DND-41 (cell line): Measurements from ENCODE around the gene GK.

Source experiments
- EZH2 ChIP-seq: IDR thresholded peaks from 3 replicates; pipeline ENCODE4 v1.6.1; 2012; ENCODE audit warnings: borderline replicate concordance, low read depth, mild to moderate bottlenecking, moderate library complexity, low read length, inconsistent platforms; ENCODE audit not compliant: severe bottlenecking
- TF ChIP-seq, protein P1 (sequence below): IDR thresholded peaks from 2 replicates; pipeline ENCODE4 v1.5.1; 2012; ENCODE audit warnings: borderline replicate concordance, low read length, moderate library complexity, mild to moderate bottlenecking; ENCODE audit not compliant: poor library complexity, severe bottlenecking; ENCODE audit errors: extremely low read depth

DNA sequence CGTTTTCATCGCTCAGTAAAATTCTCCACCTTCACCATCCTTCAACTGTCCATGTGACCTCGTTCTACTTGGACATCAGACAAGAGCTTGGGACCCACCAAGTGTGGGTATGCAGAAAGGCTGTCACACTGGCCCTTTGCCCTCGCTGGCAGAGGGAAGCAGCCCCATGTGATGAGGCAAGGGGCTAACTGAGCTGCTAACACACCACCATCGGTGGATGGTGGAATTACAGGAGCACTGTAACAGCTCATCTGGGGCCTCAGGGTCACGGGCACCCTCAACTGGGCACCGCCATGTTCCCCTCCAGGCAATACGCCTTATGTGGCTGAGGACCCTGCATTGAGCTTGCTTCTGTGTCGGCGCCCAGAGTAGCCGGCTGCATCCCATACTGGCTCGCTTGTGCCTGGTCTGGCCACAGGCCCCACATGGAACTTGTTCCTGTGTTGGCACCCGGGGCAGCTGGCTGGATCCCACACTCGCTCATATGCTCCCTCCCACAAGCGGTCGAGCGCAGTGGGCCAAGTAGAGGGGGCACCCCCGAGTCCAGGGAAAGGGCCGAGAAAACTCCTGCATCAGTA is 126.3 kb downstream of the GK start:
- TF ChIP-seq, protein P1, sequence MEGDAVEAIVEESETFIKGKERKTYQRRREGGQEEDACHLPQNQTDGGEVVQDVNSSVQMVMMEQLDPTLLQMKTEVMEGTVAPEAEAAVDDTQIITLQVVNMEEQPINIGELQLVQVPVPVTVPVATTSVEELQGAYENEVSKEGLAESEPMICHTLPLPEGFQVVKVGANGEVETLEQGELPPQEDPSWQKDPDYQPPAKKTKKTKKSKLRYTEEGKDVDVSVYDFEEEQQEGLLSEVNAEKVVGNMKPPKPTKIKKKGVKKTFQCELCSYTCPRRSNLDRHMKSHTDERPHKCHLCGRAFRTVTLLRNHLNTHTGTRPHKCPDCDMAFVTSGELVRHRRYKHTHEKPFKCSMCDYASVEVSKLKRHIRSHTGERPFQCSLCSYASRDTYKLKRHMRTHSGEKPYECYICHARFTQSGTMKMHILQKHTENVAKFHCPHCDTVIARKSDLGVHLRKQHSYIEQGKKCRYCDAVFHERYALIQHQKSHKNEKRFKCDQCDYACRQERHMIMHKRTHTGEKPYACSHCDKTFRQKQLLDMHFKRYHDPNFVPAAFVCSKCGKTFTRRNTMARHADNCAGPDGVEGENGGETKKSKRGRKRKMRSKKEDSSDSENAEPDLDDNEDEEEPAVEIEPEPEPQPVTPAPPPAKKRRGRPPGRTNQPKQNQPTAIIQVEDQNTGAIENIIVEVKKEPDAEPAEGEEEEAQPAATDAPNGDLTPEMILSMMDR: no peak
- TF ChIP-seq EZH2: no peak
